GM18517 (cell line): ENCODE results near the gene VMP1.
"Not testable (repeated sequence)": the region's sequence is repeated elsewhere in the genome, so short reads cannot be mapped to it uniquely, and the experiment has no call there.

Experiments
- ATAC-seq: cut with Tn5 transposase; IDR thresholded peaks from one replicate; pipeline ENCODE4 v1.9.1; 2021; ENCODE audit warnings: mild to moderate bottlenecking, moderate library complexity; ENCODE audit not compliant: unreplicated experiment

Gene VMP1

DNA sequence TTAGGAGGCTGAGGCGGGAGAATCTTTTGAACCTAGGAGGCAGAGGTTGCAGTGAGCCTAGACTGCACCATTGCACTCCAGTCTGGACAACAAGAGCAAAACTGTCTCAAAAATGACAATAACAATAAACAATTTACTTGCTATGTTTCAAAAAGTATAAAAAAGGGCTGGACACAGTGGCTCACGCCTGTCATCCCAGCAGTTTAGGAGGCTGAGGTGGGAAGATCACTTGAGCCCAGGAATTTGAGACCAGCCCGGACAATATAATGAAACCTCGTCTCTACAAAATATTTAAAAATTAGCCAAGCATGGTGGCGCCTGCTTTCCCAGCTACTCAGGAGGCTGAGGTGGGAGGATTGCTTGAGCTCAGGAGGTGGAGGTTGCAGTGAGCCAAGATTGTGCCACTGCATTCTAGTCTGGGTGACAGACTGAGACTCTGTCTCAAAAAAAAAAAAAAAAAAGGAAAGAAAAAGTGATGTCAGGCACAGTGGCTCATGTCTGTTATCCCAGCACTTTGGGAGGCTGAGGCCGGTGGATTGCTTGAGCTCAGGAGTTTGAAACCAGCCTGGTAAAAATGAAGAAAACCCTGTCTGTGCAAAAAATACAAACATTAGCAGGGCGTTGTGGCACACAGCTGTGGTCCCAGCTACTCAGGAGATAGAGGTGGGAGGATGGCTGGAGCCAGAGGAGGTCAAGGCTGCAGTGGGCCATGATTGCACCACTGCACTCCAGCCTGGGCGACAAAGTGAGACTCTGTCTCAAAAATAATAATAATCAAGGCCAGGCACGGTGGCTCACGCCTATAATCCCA, 146.7 kb downstream of the VMP1 start:
- ATAC-seq, result not testable (repeated sequence)

DNA sequence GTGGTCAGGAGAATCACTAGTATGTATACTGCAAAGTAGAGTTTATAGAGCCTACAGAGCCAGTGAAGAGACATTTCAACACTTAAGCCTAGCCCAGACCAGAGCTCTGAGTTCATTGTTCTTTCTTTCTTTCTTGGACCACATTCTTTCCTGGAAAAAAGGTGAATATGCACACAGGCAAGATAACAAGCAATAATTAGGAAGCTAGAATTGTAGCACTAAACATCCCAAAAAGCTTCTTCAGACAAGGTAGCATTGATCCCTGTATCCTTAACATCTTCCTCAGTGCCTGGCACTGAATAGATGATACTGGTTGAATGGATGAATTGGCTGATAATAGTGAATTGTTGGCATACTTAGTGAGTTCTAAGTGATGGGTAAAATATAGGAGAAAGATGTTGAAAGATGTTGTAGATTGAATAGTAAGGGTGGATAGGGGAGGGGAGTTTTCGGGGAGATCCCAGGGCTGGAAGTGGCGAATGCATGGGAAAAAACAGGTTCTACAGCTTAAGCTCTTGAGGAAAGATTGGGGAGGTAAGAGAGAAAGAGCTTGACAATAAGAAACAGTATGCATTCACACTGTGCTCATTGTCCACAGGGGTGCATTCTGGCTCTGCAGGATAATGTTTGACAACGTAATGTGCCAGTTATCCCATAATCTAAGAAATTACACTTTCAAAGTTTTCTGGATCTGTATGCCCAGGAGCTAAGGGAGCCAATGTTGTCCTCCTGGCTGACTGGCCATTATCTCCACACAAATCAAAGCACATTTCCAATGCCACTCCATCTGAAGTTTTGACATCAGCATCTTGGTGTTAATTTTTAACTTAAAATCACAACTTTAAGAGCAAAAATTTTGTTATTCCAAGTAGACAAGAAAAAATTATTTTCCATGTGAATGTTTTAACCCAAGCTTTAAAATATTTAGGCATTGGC, 149.7 kb downstream of the VMP1 start:
- ATAC-seq, result no peak

DNA sequence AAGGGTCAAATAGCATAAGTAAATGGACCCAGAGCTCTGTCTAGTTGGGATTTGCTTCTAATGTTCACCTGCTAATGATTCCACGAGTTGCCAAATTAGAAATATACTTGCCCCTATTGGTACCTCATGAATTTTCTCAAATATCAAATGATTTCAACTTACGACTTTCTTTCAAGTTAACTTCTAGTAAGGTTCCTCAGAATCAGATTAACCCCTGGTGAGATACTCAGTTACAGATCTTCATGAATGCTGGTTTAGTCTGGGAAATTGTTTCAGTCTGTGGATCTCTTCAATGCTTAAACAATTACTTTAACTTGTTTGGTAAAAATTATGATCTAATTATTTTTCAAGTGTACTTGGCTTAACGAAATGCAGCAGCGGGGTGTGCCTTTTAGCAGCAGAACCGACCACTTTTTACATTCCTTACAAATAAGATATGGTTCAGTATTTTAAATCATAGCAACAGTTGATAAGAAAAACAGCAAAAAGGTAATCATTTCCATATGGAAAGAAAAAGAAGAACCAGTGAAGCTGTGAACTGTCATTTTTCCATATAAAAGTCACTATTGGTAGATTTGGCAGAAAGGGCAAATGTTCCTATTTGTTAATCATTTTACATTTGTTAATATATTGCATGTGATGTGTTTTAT, 150.8 kb downstream of the VMP1 start:
- ATAC-seq, result no peak

DNA sequence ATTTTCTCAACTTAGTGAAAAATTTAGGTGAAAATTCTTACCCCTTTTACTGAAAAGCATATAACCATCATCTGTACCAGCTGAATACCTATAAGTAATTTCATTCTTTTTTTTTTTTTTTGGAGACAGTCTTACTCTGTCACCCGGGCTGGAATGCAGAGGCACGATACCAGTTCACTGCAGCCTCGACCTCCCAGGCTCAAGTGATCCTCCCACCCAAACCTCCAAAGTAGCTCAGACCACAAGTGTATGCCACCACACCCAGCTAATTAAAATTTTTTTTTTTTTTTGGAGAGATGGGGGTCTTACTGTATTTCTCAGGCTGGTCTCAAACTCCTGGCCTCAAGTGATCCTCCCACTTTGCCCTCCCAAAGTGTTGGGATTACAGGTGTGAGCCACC, 151.5 kb downstream of the VMP1 start:
- ATAC-seq, result no peak

DNA sequence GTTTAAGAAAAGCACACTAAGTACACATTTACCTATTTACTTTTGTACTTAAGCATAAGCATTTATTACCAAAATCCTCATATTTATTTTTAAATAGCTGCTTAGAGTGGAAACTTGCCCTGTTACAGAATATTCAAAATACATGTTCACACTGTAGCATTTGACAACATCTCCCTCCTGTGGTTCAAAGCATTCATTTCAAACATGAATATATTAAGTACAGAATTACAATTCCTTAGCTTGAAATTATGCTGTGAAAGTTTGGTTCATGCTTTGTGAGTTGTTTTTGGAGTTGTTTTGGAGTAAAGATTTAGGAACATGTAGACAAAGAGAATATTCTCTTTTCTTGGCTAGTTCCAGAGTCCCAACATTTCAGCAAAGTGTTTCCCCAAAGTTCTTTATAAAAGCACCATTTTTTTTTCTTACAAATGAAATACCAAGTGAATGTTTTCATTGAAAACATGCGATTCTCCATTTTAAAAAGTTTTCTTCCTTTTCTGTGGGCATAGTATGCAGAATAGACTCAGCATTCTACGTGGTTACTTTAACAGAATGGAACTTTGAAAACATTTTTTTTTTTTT, 152.1 kb downstream of the VMP1 start:
- no peak for ATAC-seq

GRCh38 chr17:59863616-59864015, 156.2 kb downstream of the VMP1 start:
- ATAC-seq, result no peak

GRCh38 chr17:59869941-59870218, 162.4 kb downstream of the VMP1 start:
- no peak for ATAC-seq

- ATAC-seq, result no peak
Measured at GRCh38 chr17:59870482-59870881, 163.0 kb downstream of the VMP1 start.

DNA sequence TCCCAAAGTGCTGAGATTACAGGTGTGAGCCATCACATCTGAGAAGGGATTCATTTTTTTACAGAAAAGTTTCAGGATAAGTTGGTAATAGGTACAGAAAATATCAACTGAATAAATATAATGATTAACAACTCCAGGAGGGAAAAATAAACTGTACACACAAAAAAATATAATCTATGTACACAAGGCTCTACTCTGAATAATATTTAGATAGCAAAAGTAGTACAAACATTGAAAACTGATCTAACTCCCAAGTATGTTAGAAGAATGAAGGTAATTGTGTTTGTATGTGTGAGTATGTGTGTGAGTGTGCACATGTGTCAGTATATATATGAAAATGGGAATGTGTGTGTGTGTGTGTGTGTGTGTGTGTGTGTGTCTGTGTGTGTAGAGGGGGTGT, 164.9 kb downstream of the VMP1 start:
- no peak for ATAC-seq

DNA sequence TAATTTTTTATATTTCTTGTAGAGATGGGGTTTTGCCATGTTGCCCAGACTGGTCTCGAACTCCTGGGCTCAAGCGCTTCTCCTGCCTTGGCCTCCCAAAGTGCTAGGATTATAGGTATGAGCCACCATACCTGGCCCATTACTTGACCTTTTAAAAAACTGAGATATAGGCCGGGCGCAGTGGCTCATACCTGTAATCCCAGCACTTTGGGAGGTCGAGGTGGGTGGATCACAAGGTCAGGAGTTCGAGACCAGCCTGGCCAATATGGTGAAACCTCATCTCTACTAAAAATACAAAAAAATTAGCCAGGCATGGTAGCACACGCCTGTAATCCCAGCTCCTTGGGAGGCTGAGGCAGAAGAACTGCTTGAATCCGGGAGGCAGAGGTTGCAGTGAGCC, 166.0 kb downstream of the VMP1 start:
- ATAC-seq, result not testable (repeated sequence)

GRCh38 chr17:59874376-59874775, 166.9 kb downstream of the VMP1 start:
- ATAC-seq, result no peak

DNA sequence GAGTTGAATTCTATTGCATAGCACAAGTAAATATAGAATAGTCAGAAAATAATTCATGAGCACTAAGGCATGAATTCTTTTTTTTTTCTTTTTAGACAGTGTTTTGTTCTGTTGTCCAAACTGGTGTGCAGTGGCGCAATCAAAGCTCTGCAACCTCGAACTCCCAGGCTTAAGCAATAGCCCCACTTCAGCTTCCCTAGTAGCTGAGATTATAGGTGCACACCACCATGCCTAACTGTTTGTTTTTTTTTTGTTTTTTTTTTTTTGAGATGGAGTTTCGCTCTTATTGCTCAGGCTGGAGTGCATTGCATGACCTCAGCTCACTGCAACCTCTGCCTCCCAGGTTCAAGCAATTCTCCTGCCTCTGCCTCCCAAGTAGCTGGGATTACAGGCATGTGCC, 168.7 kb downstream of the VMP1 start:
- ATAC-seq, result no peak

GRCh38 chr17:59877965-59878364, 170.5 kb downstream of the VMP1 start:
- no peak for ATAC-seq

DNA sequence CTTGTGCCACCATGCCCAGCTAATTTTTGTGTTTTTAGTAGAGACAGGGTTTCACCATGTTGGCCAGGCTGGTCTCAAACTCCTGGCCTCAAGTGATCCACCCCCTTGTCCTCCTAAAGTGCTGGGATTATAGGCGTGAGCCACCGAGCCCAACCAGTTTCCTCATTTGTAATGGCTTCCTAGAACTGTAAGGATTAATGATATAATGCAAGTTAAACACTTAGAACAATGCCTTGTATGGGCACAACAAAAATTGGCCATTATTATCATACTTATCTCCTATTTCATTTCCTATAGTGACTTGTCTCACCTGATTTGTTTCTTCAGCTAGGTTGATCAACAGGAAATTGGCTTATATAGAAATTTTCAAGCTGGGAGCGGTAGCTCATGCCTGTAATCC, 171.2 kb downstream of the VMP1 start:
- no peak for ATAC-seq

DNA sequence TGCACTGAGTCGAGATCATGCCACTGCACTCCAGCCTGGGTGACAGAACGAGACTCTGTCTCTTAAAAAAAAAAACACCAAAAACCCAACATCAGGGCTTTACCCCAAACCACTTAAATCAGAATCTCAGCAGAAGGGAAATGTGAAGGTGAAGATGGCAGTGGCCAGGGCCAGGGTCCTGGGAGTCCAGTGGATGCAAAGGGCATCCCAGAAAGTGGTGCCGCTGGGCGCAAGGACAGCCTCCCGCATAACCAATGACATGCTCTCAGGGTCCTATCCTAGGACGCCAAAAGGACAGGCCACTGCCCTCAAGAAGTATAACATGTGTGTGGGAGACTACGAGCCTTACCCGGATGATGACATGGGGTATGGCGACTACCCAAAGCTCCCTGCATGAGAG, 177.4 kb downstream of the VMP1 start:
- no peak for ATAC-seq

DNA sequence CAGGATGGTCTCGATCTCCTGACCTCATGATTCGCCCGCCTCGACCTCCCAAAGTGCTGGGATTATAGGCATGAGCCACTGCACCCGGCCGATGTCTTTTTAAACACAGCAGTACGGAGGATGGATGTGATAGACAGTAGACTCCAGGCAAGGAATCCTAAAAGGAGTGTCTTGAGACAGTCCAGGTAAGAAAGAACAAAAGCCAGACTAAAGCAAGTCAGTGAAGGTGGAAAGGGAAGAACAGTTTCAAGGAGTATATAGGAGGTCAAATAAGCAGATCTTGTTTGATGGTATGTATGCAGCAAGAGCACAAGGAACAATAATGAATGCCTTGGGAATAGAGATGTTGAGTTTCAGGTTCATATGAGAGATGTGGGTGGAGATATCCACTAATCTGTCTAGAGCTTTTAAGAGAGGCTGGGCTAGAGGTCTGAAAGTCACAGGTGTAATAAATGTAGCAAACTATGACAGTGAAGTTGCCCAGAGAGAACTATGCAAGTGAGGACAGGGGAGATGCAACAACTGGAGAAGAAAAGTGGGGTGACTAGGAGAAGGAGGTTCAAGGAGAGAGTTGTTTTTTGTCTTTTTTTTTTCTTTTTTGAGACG, 180.8 kb downstream of the VMP1 start:
- ATAC-seq, result no peak

- ATAC-seq, result no peak
Measured at GRCh38 chr17:59890720-59891119, 183.3 kb downstream of the VMP1 start.
